C4-2B (cell line): Measurements from ENCODE around the gene REEP1.

Experiments
- H3K27ac ChIP-seq: fragments of 450-650 bp; 2 replicates; pipeline ENCODE4 v1.5.1; 2017
- CTCF ChIP-seq: fragments of 450-650 bp; conservative IDR thresholded peaks from 2 replicates; pipeline ENCODE4 v1.5.1; 2017; ENCODE audit warnings: mild to moderate bottlenecking
- ZFX ChIP-seq: fragments of 450-650 bp; IDR thresholded peaks from 2 replicates; pipeline ENCODE4 v1.6.1; 2017

The REEP1 gene

GRCh38 chr2:86332654-86333053, 4.8 kb downstream of the REEP1 start:
- no peak overlapping the region for H3K27ac ChIP-seq
- no peak for TF ChIP-seq ZFX
- TF ChIP-seq CTCF = no peak

- H3K27ac ChIP-seq = no peak overlapping the region
- TF ChIP-seq CTCF (no peak), ZFX (no peak)
Measured at GRCh38 chr2:86331384-86331783, 6.0 kb downstream of the REEP1 start.

- H3K27ac ChIP-seq = no peak overlapping the region
- TF ChIP-seq ZFX = no peak
- no peak for TF ChIP-seq CTCF
Measured at GRCh38 chr2:86330001-86330400, 7.4 kb downstream of the REEP1 start.

- H3K27ac ChIP-seq = no peak overlapping the region
- TF ChIP-seq CTCF (no peak), ZFX (no peak)
Measured at GRCh38 chr2:86323273-86324021, 14.0 kb downstream of the REEP1 start.

GRCh38 chr2:86319700-86320580, 17.5 kb downstream of the REEP1 start:
- no peak for TF ChIP-seq ZFX
- no peak for TF ChIP-seq CTCF

GRCh38 chr2:86315084-86315483, 22.3 kb downstream of the REEP1 start:
- no peak overlapping the region for H3K27ac ChIP-seq
- TF ChIP-seq ZFX (no peak), CTCF (no peak)

More at GRCh38 chr2:86319700-86320580, 17.5 kb downstream of the REEP1 start:
- H3K27ac ChIP-seq = no peak overlapping the region

- no peak overlapping the region for H3K27ac ChIP-seq
- TF ChIP-seq ZFX (no peak), CTCF (no peak)
Measured at GRCh38 chr2:86314125-86314524, 23.3 kb downstream of the REEP1 start.
